Measurements from ENCODE around the gene SLC16A2.

Gene SLC16A2

DNA sequence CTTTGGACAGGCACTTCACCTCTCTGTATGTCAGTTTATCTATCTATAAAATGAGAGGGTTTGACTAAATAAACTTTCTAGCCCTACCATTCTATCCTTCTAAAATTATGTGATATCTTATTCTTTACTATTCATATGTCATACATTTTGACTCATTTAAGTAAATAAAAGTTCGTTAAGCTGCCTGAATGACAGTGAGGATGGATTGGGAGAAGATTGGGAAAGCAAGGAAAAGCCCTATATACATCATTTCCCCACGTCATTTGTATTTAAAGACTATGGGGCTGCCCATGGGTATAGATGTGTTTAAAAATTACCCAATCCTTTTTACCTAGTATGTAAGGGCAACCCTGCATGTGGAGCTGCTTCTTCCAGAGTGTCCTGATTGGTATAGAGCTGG lies 5.3 kb downstream of the SLC16A2 start:
- Histone ChIP-seq H3K36me3 (replicated peaks; ENCODE audit: insufficient read depth, low read length) (no peaks in the 10 kb centered on the region), H3K79me2 (ENCODE audit: low read length) (no peaks in the 10 kb centered on the region), H3K9me2 (replicated peaks; ENCODE audit: insufficient read depth, low read length) (no peaks in the 10 kb centered on the region), H3K27me3 (replicated peaks; ENCODE audit: insufficient read depth, low read length) (no peaks in the 10 kb centered on the region), H2AFZ (ENCODE audit: low read length) (no peak overlapping the region), H3K4me2 (ENCODE audit: low read depth, low read length) (no peak overlapping the region), H3K4me3 (ENCODE audit: low read length) (no peak overlapping the region), H3K4me1 (ENCODE audit: low read length) (no peaks in the 10 kb centered on the region), H3K27ac (ENCODE audit: low read length) (no peak overlapping the region), H3F3A (ENCODE audit: insufficient read depth, low read length) (no peaks in the 10 kb centered on the region), H4K20me1 (ENCODE audit: insufficient read depth, low read length) (no peaks in the 10 kb centered on the region), H3K9me3 (replicated peaks; ENCODE audit: insufficient read depth, low read length) (no peaks in the 10 kb centered on the region), H3K9ac (ENCODE audit: low read length) (no peak overlapping the region)
- no peak for DNase-seq
- no peak for TF ChIP-seq EZH2phosphoT487 (IDR thresholded peaks at IDR 0.05; ENCODE audit: low read length)
- TF ChIP-seq, protein P1, sequence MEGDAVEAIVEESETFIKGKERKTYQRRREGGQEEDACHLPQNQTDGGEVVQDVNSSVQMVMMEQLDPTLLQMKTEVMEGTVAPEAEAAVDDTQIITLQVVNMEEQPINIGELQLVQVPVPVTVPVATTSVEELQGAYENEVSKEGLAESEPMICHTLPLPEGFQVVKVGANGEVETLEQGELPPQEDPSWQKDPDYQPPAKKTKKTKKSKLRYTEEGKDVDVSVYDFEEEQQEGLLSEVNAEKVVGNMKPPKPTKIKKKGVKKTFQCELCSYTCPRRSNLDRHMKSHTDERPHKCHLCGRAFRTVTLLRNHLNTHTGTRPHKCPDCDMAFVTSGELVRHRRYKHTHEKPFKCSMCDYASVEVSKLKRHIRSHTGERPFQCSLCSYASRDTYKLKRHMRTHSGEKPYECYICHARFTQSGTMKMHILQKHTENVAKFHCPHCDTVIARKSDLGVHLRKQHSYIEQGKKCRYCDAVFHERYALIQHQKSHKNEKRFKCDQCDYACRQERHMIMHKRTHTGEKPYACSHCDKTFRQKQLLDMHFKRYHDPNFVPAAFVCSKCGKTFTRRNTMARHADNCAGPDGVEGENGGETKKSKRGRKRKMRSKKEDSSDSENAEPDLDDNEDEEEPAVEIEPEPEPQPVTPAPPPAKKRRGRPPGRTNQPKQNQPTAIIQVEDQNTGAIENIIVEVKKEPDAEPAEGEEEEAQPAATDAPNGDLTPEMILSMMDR (IDR thresholded peaks at IDR 0.05; ENCODE audit: low read length) = no peak
- no peak for TF ChIP-seq EZH2 (optimal IDR thresholded peaks at IDR 0.05; ENCODE audit: low read depth, low read length)

DNA sequence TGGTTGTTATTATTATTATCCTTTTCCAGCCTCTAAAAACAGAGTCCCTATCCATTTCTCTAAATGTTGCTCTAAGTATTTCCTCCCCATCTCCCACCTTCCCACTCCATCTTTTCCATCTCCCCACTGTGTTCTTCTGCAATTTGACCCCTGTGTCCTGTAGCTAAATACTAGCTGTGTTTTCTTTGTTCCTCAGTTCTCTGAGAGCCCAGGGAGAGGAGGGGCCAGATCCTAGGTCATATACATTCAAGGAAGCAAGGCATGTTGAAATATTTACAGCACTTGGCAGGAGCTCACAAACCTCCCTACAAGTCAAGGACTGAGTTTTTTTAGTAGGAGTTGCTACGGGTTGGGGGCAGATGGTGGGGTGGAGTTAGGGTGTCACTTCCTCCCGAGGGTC lies 10.5 kb downstream of the SLC16A2 start:
- Histone ChIP-seq H3K79me2 (ENCODE audit: low read length) (no peaks in the 10 kb centered on the region), H3K9me2 (replicated peaks; ENCODE audit: insufficient read depth, low read length) (no peaks in the 10 kb centered on the region), H3F3A (ENCODE audit: insufficient read depth, low read length) (no peaks in the 10 kb centered on the region), H4K20me1 (ENCODE audit: insufficient read depth, low read length) (no peaks in the 10 kb centered on the region), H3K9me3 (replicated peaks; ENCODE audit: insufficient read depth, low read length) (no peaks in the 10 kb centered on the region), H3K27me3 (replicated peaks; ENCODE audit: insufficient read depth, low read length) (no peaks in the 10 kb centered on the region), H2AFZ (ENCODE audit: low read length) (no peak overlapping the region), H3K4me3 (ENCODE audit: low read length) (no peak overlapping the region), H3K27ac (ENCODE audit: low read length) (no peak overlapping the region), H3K9ac (ENCODE audit: low read length) (no peak overlapping the region), H3K36me3 (replicated peaks; ENCODE audit: insufficient read depth, low read length) (no peaks in the 10 kb centered on the region), H3K4me2 (ENCODE audit: low read depth, low read length) (no peak overlapping the region), H3K4me1 (ENCODE audit: low read length) (no peaks in the 10 kb centered on the region)
- TF ChIP-seq EZH2 (optimal IDR thresholded peaks at IDR 0.05; ENCODE audit: low read depth, low read length) (no peak), EZH2phosphoT487 (IDR thresholded peaks at IDR 0.05; ENCODE audit: low read length) (no peak)
- TF ChIP-seq, protein P1 (IDR thresholded peaks at IDR 0.05; ENCODE audit: low read length) = no peak
- no peak for DNase-seq

DNA sequence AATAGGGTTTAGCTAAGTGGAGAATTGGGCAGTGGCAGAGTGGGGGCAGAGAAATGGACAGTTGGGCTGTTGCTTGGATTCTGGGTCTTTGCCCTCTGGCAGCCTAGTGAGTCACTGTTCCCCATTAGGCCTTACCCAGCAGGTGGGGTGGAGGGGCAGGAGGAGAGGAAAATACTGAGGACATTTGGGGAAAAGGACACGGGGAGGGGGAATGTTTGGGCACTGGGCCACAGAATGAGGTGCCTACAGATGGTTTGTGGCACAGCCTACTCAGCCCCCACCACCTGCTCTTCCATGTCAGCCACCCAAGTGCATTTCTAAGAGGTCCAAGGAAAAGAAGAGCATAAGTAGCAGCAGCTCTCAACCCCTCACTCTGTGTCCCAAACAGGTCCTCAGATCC lies 13.0 kb downstream of the SLC16A2 start:
- Histone ChIP-seq H3K9ac (ENCODE audit: low read length) (no peak overlapping the region), H3K79me2 (ENCODE audit: low read length) (no peaks in the 10 kb centered on the region), H3K27ac (ENCODE audit: low read length) (no peak overlapping the region), H3K4me2 (ENCODE audit: low read depth, low read length) (no peak overlapping the region), H3K4me1 (ENCODE audit: low read length) (no peaks in the 10 kb centered on the region), H3K27me3 (replicated peaks; ENCODE audit: insufficient read depth, low read length) (no peaks in the 10 kb centered on the region), H3K36me3 (replicated peaks; ENCODE audit: insufficient read depth, low read length) (no peaks in the 10 kb centered on the region), H2AFZ (ENCODE audit: low read length) (no peak overlapping the region), H4K20me1 (ENCODE audit: insufficient read depth, low read length) (no peaks in the 10 kb centered on the region), H3K9me3 (replicated peaks; ENCODE audit: insufficient read depth, low read length) (no peaks in the 10 kb centered on the region), H3K9me2 (replicated peaks; ENCODE audit: insufficient read depth, low read length) (no peaks in the 10 kb centered on the region), H3K4me3 (ENCODE audit: low read length) (no peak overlapping the region), H3F3A (ENCODE audit: insufficient read depth, low read length) (no peaks in the 10 kb centered on the region)
- TF ChIP-seq EZH2phosphoT487 (IDR thresholded peaks at IDR 0.05; ENCODE audit: low read length) = no peak
- no peak for TF ChIP-seq EZH2 (optimal IDR thresholded peaks at IDR 0.05; ENCODE audit: low read depth, low read length)
- TF ChIP-seq, protein P1 (IDR thresholded peaks at IDR 0.05; ENCODE audit: low read length) = no peak
- no peak for DNase-seq

Data from MM.1S (cell line).